Measurements from ENCODE around the gene STX5.

GRCh38 chr11:62830904-62831519 lies 839 bp downstream of the STX5 start:
- TF ChIP-seq CTCF (conservative IDR thresholded peaks at IDR 0.05; ENCODE audit: low read length) (no peak), EZH2phosphoT487 (IDR thresholded peaks at IDR 0.05; ENCODE audit: borderline replicate concordance, low read depth, low read length) (no peak)

All from OCI-LY7 (cell line).